GM12874 (cell line): Measurements from ENCODE around the gene LRP1.

ENCODE experiments used
- TF ChIP-seq, protein P1 (sequence below): IDR thresholded peaks from 2 replicates; pipeline ENCODE4 v1.5.1; 2011; ENCODE audit warnings: low read depth, mild to moderate bottlenecking, control low read depth, low read length, moderate library complexity; ENCODE audit not compliant: insufficient read depth

The LRP1 gene

DNA sequence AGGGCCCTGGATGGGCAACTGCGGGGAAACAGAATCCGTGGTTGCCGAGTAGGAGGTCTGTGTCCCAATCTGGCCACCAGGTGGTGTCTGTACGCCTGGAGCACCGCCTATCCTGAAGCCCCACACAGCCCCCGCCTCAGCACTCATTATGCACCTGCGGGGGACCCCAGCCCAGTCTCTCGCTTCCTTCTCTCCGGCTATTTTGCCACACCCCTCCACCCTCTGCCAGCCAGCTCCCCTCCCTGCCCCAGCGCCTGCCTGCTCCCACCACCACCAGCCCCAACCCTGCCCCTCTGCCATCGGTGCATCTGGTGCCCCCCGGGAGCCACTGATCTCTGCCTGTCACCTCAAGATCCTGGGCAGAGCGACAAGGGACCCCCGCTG, 86.1 kb downstream of the LRP1 start:
- TF ChIP-seq, protein P1, sequence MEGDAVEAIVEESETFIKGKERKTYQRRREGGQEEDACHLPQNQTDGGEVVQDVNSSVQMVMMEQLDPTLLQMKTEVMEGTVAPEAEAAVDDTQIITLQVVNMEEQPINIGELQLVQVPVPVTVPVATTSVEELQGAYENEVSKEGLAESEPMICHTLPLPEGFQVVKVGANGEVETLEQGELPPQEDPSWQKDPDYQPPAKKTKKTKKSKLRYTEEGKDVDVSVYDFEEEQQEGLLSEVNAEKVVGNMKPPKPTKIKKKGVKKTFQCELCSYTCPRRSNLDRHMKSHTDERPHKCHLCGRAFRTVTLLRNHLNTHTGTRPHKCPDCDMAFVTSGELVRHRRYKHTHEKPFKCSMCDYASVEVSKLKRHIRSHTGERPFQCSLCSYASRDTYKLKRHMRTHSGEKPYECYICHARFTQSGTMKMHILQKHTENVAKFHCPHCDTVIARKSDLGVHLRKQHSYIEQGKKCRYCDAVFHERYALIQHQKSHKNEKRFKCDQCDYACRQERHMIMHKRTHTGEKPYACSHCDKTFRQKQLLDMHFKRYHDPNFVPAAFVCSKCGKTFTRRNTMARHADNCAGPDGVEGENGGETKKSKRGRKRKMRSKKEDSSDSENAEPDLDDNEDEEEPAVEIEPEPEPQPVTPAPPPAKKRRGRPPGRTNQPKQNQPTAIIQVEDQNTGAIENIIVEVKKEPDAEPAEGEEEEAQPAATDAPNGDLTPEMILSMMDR, result peak; percentile 84

DNA sequence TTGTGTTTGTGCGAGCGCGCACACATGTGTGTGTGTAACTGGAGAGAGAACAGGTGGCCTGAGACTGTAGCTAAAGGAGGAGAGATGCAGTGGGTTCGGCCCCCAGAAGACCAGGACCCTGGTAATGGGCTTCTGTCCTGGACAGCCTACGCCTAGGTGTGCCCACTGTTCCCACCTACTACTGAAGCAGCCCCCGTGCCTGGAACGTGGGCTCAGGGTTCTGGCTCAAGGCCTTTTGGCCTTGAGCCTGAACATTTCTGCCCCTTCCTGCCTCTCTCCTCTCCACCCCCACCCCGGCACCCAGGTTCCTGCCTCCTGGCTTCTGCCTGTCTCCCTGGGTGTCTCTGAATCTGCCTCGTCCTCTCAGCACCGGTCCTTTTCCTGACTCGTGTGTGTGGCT, 86.8 kb downstream of the LRP1 start:
- TF ChIP-seq, protein P1, result no peak

DNA sequence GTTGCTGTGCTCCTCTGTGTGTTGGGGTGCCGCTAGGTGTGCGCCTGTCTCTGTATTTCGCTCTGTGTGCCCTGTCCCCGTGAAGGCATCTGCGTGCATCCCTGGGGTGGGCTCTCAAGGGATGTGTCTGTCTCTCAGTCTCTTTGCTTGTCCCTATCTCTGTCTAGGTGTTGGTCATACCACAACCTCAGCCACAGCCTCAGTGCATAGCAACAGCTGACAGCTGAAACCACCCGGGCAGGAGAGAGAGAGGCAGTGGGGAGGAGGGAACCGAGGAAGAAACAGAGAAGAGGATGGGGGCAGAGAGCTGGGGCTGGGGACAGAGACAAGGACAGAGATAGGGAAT, 87.4 kb downstream of the LRP1 start:
- TF ChIP-seq, protein P1, result no peak

DNA sequence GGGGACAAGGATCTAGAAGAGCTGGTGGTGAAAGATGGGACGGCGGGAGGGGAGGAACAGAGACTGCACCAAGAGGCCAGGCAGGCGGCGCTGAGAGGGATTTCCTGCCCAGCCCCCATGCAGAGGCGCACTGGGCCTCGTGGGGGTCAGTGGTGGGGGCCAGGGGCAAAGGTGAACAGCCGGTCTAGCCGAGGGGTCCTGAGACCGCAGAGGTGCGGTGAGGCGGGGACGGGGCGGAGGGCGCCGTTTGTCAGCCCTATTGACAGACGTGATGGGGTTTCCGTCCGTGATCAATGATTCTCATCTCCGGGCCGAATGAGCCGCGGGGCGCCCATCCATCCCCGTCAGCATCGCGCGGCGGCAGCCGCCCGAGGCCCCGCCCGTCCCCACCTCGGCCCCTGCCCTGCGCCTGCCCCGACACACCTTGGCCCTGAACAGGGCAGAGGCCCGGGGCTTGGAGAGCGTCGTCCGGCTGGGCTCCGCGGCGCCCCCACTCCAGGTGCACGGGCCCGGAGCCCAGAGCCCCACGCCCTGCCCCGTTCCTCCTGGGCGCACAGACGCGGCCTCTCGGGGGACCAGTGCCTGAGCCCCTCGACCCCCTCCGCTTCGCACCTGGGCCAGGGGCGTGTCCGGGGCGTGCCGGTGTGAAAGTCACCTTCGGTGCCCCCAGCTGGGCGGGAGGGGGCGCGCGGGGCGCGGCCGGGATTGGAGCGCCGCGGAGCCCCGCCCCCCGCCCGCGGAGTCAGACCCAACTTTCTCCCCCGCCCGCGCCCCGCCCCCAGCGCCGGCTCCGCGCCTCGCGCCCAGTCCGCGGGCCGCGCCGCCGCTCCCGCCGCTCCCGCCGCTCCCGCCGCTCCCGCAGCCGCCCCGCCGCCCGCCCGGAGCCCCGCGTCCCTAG, 88.0 kb downstream of the LRP1 start, which contains the start of gene NXPH4:
Gene NXPH4, plus strand, starts transcription at position 781 of the 898 bp plus-strand sequence. CDS start 176 bp downstream, outside the sequence.
- TF ChIP-seq, protein P1, result peak; percentile 8; the same call in 1 of the 2 replicates

DNA sequence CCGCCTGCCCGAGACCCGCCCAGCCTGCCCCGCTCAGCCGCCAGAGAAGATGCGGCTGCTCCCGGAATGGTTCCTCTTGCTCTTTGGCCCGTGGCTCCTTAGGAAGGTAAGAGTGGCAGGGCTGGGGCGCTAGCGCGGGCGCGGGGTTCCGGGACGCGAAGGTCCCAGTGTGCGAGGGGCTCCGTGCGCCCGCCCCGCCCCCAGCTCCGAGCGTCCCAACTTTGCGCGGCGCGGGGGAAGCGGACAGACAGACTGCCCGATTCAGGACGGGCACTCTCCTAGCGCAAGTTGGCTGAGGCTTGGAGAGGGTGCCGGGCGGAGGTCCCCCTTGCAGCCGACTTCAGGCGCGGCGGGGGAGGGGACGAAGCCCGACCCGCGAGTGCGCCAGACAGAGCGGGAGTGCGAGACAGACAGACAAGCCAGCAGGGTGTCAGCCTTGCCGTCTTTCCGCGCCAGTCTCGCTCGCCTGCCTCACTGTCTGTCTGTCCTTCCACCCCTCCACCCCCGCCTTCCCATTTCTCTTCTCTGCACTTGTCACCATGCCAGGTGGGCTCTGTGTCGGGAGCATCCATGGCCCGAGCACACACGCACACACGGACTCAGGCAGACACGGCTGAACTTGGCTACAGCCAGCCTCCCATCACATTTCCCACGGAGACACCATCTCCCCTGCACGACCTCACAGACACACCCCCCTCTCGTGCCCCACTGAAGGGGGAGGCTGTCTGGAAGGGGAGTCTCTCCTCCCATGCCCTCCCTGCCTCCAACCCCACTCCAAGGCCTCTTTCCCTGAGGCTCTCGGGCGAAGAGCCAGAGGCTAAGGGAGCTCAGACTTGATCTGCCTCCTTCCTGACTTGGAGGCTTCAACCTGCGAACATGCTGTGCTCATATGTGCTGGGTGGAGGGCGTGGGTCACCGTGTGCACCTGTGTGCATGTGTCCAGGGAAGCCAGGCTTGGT, 88.9 kb downstream of the LRP1 start:
- TF ChIP-seq, protein P1, result no peak

DNA sequence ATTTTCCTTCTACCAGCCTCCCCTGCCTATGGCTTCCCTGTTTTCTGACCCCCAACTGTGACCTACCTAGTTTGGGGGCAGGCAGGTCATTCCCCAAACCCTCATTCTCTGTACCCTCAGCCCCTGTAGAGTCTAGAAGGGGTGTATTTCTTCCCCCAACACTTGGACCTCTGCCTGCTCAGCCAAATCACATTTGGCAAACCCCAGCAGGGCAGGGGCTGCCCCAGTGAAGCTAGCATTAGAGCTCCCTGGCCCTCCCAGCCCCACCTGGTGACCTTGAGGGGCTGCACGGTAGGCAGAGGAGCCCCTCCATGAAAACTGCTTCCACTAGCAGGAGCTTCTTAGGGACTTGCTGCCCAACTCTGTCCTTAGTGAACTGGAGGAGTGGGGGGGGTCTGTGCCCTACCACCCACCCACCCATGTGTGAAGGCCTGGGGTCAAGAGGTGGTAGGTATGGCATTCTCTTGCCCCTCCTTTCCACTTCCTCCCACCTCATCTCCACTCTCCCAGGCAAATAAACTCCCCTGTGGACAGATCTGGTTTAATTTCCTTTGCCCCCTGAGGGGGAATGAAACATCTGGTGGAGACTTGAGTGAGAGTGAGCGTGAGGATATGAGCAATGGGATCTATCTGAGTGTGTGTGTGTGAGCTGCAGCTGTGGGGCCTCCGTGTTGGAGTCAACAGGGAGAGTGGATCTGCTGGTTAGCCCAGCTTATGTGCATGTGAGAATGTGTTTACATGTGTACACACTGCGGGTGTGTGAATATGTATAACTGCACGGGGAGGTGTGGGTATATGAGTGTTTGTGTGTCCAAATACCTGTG, 90.0 kb downstream of the LRP1 start:
- TF ChIP-seq, protein P1, result no peak
